ENCODE measurements around the gene TMEM30B. TPM values are rescaled to one million over a fixed set of nuclear protein-coding genes. Genes with fewer than 3 reads are reported as not detected.

Gene TMEM30B, protein sequence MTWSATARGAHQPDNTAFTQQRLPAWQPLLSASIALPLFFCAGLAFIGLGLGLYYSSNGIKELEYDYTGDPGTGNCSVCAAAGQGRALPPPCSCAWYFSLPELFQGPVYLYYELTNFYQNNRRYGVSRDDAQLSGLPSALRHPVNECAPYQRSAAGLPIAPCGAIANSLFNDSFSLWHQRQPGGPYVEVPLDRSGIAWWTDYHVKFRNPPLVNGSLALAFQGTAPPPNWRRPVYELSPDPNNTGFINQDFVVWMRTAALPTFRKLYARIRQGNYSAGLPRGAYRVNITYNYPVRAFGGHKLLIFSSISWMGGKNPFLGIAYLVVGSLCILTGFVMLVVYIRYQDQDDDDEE
- total RNA-seq (1 to 10 TPM in 2 of 4 donors, under 1 TPM in 2; 0.54 to 1.4 (median 1.0) TPM), polyA plus RNA-seq (10 to 100 TPM; 12.0 to 21.0 (median 12.0) TPM)

DNA sequence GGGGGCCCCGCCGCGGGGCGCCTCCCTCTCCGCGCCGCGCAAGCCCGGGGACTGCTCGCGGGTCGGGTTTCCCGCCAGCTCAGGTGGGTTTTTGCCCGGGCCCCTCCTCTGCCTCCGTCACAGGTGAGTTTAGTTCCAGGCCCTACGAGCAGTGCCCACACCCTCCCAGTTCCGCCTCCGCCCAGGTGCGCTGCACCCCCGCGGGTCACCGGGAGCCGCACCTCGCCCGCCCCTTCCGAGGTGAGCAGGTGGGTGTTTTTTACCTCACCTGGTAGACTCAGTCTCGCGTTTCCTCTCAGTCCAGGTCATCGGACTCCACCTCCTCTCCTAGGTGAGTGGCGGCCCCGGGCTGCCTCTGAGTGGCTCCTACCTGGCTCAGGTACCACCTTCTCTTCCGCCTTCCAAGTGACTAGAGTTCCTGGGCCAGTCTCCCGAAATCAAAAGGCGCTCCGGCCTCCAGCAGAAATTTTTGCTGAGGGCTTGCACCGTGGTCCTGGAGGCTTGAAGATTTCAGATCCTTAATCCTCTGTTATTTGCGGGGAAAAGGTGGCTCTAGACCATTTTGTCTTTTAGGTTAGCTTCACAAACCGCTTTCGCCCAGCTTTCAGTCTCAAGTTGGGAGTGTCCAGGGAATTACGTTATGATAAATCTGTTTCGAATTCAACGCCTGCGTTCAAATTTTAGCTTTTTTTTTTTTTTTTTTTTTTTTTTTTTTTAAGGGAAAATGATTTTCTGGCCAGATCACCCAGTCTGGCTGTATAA is at the start of gene TMEM30B:
TMEM30B (minus strand) TSS at position 153 of the 762 bp plus-strand sequence. CDS start 191 bp downstream, outside the sequence.
- Histone ChIP-seq H3K9me3 (no peaks in the 10 kb centered on the region), H3K4me1 (peaks cover 0 to 23% (median 9%) of the 10 kb centered on the region in 4 donors), H3K27ac (peak within 1 kb of the TSS; percentile 41 to 75 (median 51)), H3K4me3 (peak within 1 kb of the TSS; percentile 22 to 49 (median 44)), H3K27me3 (peaks cover 10 to 60% (median 24%) of the 10 kb centered on the region in 3 donors), H3K36me3 (no peaks in the 10 kb centered on the region)
- no peak for DNase-seq
- TF ChIP-seq, protein P1, sequence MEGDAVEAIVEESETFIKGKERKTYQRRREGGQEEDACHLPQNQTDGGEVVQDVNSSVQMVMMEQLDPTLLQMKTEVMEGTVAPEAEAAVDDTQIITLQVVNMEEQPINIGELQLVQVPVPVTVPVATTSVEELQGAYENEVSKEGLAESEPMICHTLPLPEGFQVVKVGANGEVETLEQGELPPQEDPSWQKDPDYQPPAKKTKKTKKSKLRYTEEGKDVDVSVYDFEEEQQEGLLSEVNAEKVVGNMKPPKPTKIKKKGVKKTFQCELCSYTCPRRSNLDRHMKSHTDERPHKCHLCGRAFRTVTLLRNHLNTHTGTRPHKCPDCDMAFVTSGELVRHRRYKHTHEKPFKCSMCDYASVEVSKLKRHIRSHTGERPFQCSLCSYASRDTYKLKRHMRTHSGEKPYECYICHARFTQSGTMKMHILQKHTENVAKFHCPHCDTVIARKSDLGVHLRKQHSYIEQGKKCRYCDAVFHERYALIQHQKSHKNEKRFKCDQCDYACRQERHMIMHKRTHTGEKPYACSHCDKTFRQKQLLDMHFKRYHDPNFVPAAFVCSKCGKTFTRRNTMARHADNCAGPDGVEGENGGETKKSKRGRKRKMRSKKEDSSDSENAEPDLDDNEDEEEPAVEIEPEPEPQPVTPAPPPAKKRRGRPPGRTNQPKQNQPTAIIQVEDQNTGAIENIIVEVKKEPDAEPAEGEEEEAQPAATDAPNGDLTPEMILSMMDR (IDR thresholded peaks at IDR 0.05), result no peak
- TF ChIP-seq POLR2A (IDR thresholded peaks at IDR 0.05) (peak in 1 of 2 donors; percentile 67), POLR2AphosphoS5 (IDR thresholded peaks at IDR 0.05) (no peak)
- intact Hi-C loops (cut with DNase I), result no loop called here
- 6 to 19% methylated on average over 43 of the region's 43 CpGs for WGBS, 2 donors

DNA sequence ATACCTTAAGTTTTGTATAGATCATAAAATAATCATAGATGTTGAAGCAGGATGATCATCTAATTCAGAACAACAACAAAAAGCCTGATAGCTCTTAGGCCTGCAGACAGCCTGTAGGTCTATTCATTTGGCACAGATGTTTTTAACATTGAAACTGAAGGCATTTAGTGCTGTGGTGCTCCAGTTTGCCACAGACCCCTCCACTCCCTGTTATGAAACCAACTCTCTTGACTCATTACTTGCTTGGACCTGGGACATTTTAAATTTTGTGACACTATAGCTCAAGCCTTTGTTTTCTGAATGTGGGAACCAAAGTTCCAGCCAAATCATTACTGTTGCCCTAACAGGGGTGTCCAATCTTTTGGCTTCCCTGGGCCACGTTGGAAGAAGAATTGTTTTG is 49.4 kb upstream of the TMEM30B start:
- TF ChIP-seq POLR2A (IDR thresholded peaks at IDR 0.05) (no peak), EP300 (IDR thresholded peaks at IDR 0.05) (no peak), POLR2AphosphoS5 (IDR thresholded peaks at IDR 0.05) (no peak)
- TF ChIP-seq, protein P1 (IDR thresholded peaks at IDR 0.05), result no peak
- Histone ChIP-seq H3K9me3 (no peaks in the 10 kb centered on the region), H3K27me3 (no peaks in the 10 kb centered on the region), H3K27ac (no peak overlapping the region), H3K36me3 (no peaks in the 10 kb centered on the region), H3K4me1 (no peaks in the 10 kb centered on the region), H3K4me3 (no peak overlapping the region)
- WGBS, 2 donors, result 78 to 81% methylated on average over 1 of the region's 1 CpG
- intact Hi-C loops (cut with DNase I), result no loop called here
- no peak for DNase-seq

DNA sequence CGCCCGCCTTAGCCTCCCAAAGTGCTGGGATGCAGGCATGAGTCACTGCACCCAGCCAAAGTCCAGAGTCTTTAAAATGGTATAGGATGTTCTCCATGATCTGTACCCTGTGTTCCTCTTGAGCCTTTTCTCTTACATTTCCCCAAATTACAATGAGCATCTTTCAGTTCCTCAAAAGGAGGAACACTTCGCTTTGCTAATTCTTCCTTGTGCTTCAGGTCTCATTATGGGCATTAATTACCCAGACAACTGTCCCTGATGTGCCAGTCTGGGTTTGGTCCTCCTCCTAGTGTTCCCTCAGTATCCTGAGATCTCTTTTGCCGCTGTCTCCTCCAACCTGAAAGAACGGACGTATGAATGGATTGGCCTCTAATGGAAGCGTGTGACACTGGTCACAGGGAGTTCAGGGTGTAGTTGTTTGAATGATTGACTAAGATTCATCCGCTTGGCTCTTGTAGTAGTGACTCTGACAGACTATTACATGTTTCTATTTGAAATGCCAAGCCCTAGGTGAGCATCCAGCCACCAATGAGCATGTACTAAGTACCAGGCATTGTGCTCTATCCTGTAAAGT is 48.4 kb upstream of the TMEM30B start:
- intact Hi-C loops (cut with DNase I), result no loop called here
- no peaks in the 10 kb centered on the region for H3K27me3 ChIP-seq
- 73 to 88% methylated on average over 8 of the region's 8 CpGs for WGBS, 2 donors
- H3K36me3 ChIP-seq, result no peaks in the 10 kb centered on the region
- H3K4me3 ChIP-seq, result no peak overlapping the region
- H3K4me1 ChIP-seq, result no peaks in the 10 kb centered on the region
- no peaks in the 10 kb centered on the region for H3K9me3 ChIP-seq
- peak overlapping the region in 1 of 4 donors; percentile 35 for H3K27ac ChIP-seq
- DNase-seq, result no peak
- TF ChIP-seq, protein P1 (IDR thresholded peaks at IDR 0.05), result no peak
- TF ChIP-seq POLR2AphosphoS5 (IDR thresholded peaks at IDR 0.05) (no peak), EP300 (IDR thresholded peaks at IDR 0.05) (no peak), POLR2A (IDR thresholded peaks at IDR 0.05) (no peak)

DNA sequence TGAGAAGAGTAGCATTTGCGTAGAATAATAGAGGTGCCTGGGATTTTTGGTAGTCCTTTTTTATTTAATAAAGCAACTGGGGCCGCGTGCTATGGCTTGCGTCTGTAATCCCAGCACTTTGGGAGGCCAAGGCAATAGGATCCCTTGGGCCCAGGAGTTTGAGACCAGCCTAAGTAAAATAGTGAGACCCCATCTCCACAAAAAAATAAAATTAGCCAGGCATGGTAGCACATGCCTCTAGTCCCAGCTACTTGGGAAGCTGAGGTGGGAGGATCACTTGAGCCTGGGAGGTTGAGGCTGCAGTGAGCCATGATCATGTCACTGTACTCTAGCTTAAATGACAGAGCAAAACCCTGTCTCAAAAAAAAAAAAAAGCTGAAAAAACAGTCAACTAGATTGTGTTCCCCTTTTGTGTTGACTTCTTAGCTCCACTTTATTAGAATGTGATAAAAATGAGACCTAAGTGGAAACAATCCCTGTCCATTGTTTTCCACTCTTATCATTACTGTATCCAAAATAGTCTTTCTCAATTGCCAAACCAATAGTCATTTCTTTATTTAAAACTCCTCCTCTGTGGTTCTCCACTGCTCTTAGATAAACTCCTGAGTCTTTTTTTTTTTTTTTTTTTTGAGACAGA is 47.6 kb upstream of the TMEM30B start:
- Histone ChIP-seq H3K27ac (peak overlapping the region in 2 of 4 donors; percentile 22 to 23), H3K27me3 (peaks cover 0 to 8% (median 0%) of the 10 kb centered on the region in 3 donors), H3K4me1 (no peaks in the 10 kb centered on the region), H3K4me3 (no peak overlapping the region), H3K36me3 (no peaks in the 10 kb centered on the region), H3K9me3 (no peaks in the 10 kb centered on the region)
- intact Hi-C loops (cut with DNase I), result no loop called here
- DNase-seq, result no peak
- 83 to 89% methylated on average over 4 of the region's 4 CpGs for WGBS, 2 donors
- TF ChIP-seq POLR2AphosphoS5 (IDR thresholded peaks at IDR 0.05) (no peak), EP300 (IDR thresholded peaks at IDR 0.05) (no peak), POLR2A (IDR thresholded peaks at IDR 0.05) (no peak)
- TF ChIP-seq, protein P1 (IDR thresholded peaks at IDR 0.05), result no peak
